ENCODE measurements around the gene SPSB2. TPM values are rescaled to one million over a fixed set of nuclear protein-coding genes. Genes with fewer than 3 reads are reported as not detected.

Gene SPSB2
- total and polyA plus RNA-seq, 2 experiments from 2014 or later = 8.2 to 13.1 TPM

GRCh38 chr12:6853626-6854025 is 19.5 kb downstream of the SPSB2 start:
- peak overlapping the region; percentile 91 for H3K27ac Mint-ChIP-seq
- DNase-seq (ENCODE audit: low spot score) (no peak), ATAC-seq (no peak)
- TF ChIP-seq ZNF462 (CRISPR knock-in tag; IDR thresholded peaks at IDR 0.05) (no peak), EZH2phosphoT487 (IDR thresholded peaks at IDR 0.05; ENCODE audit: unreplicated experiment) (no peak), EZH2 (IDR thresholded peaks at IDR 0.05; ENCODE audit: low read depth, unreplicated experiment) (no peak), STAT1 (IDR thresholded peaks at IDR 0.05; ENCODE audit: unreplicated experiment) (no peak), CREB1 (CRISPR knock-in tag; IDR thresholded peaks at IDR 0.05; ENCODE audit: low read depth) (no peak), JUNB (IDR thresholded peaks at IDR 0.05; ENCODE audit: unreplicated experiment) (no peak)
- Histone ChIP-seq H4K20me1 (replicated peaks; ENCODE audit: insufficient read depth) (peaks cover 4% of the 10 kb centered on the region; the same call in 1 of the 2 replicates), H3K27ac (ENCODE audit: low read depth) (no peak overlapping the region), H3K27me3 (ENCODE audit: insufficient read depth) (no peaks in the 10 kb centered on the region), H3K36me3 (ENCODE audit: insufficient read depth) (peaks cover 29% of the 10 kb centered on the region), H3F3A (replicated peaks; ENCODE audit: low read depth) (peaks cover 11% of the 10 kb centered on the region; the same call in 1 of the 2 replicates), H3K4me2 (peak overlapping the region; percentile 83), H3K9me2 (ENCODE audit: insufficient read depth) (no peaks in the 10 kb centered on the region), H3K4me1 (ENCODE audit: insufficient read depth) (peaks cover 19% of the 10 kb centered on the region), H2AFZ (no peak overlapping the region), H3K4me3 (peak overlapping the region; percentile 80; the same call in 1 of the 2 replicates), H3K79me2 (replicated peaks; ENCODE audit: insufficient read depth) (peaks cover 41% of the 10 kb centered on the region)
- peaks cover 15% of the 10 kb centered on the region for H3K4me1 Mint-ChIP-seq
- peaks cover 25% of the 10 kb centered on the region for H3K27me3 Mint-ChIP-seq (ENCODE audit: insufficient read depth, low read depth, poor library complexity)
- no peaks in the 10 kb centered on the region for H3K9me3 Mint-ChIP-seq
- H3K4me3 Mint-ChIP-seq = peak overlapping the region; percentile 95
- peaks cover 50% of the 10 kb centered on the region for H3K36me3 Mint-ChIP-seq (ENCODE audit: low read depth)

Data from GM23338 (cell line).